C4-2B (cell line): Measurements from ENCODE around the gene RANBP17.

Experiments
- H3K27ac ChIP-seq: fragments of 450-650 bp; 2 replicates; pipeline ENCODE4 v1.5.1; 2017
- ZFX ChIP-seq: fragments of 450-650 bp; IDR thresholded peaks from 2 replicates; pipeline ENCODE4 v1.6.1; 2017
- TF ChIP-seq, protein P1 (sequence below): fragments of 450-650 bp; conservative IDR thresholded peaks from 2 replicates; pipeline ENCODE4 v1.5.1; 2017; ENCODE audit warnings: mild to moderate bottlenecking

Gene RANBP17

DNA sequence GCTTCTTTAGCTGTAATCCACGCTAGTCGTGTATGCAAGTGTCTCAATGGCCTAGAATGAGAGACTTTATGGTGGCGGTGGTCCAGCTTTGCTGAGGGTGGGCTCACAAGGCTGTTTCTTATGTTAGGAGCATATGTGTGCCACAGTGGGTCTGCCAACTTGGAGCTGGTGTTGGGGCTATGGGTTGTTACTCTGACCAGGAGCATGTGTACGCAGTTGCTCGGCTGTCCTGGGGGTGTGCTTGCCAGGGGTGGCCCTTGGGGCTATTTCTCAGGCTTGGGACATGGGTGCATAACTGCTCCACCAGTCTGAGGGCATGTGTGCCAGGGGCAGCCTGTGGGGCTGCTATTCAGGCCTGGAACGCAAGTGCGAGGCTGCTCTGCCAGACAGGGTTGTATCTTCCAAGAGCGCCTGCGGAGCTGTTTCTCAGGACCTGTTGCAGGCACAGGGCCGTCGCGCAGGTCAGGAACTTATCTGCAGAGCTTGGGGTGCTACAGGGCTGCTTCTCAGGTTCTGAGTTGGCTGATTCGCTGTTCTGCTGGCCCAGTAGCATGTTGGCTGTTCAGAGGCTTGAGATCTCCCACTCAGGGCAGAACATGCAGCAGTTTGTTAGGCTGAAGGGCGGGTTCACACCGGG, 259.3 kb downstream of the RANBP17 start:
- TF ChIP-seq ZFX = no peak
- TF ChIP-seq, protein P1, sequence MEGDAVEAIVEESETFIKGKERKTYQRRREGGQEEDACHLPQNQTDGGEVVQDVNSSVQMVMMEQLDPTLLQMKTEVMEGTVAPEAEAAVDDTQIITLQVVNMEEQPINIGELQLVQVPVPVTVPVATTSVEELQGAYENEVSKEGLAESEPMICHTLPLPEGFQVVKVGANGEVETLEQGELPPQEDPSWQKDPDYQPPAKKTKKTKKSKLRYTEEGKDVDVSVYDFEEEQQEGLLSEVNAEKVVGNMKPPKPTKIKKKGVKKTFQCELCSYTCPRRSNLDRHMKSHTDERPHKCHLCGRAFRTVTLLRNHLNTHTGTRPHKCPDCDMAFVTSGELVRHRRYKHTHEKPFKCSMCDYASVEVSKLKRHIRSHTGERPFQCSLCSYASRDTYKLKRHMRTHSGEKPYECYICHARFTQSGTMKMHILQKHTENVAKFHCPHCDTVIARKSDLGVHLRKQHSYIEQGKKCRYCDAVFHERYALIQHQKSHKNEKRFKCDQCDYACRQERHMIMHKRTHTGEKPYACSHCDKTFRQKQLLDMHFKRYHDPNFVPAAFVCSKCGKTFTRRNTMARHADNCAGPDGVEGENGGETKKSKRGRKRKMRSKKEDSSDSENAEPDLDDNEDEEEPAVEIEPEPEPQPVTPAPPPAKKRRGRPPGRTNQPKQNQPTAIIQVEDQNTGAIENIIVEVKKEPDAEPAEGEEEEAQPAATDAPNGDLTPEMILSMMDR = no peak
- H3K27ac ChIP-seq = no peak overlapping the region

DNA sequence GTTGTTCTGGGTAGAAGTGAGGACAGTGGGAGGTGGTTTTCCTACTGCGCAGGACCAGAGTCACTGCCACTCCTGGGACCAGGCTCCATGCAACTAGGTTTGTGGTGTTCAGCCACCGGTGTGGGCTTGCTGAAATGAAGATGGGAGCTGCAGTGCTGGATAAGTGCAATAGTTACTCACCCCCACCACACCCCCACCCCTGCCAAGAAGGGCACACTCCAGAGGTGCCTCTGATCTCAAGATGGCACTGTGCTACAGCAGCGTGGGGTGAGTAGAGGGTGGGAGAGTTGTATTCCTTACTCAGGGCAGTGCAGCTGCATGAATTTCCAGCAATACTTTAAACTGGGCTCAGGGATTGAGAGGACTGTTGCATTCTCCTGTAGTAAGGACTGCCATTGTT, 259.8 kb downstream of the RANBP17 start:
- H3K27ac ChIP-seq = no peak overlapping the region
- no peak for TF ChIP-seq ZFX
- TF ChIP-seq, protein P1 = no peak

DNA sequence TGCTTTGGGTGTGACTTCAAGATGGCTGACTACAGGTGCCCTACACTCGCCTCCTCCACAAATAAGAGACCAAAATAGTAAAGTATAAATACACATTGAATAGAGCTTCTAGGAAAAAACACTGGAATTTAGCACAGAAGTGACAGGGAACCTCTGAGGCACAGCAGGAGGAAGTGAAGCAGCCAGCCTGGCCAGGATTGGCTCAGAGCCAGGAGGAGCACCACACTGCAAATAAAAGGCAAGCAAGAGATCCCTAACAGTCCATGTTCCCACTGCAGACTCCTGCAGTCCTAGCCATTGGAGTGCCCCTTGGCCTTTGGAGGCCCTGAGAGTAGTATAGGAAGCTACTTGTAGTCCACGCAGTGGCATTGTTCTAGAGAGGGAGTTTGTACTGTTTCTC, 260.6 kb downstream of the RANBP17 start:
- H3K27ac ChIP-seq = no peak overlapping the region
- TF ChIP-seq, protein P1 = no peak
- TF ChIP-seq ZFX = no peak

DNA sequence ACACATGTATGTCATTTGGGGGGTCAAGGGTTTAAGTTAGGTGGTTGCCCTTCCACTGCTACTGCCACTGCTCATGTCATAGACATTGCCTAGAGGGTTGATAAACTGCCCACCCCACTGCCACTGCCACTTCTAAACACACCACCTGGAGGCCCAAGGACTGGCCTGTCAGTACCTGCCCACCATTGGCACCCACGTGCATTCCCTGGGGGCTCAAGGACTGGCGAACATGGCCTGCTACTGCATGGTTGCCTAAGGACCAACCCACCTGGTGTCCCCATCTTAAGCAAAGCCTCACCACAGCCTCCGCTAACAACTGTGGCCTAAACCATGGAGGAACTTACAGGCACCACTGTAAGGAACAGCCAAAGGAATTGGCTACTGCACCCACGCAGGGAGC, 261.6 kb downstream of the RANBP17 start:
- H3K27ac ChIP-seq = no peak overlapping the region
- TF ChIP-seq, protein P1 = no peak
- no peak for TF ChIP-seq ZFX

DNA sequence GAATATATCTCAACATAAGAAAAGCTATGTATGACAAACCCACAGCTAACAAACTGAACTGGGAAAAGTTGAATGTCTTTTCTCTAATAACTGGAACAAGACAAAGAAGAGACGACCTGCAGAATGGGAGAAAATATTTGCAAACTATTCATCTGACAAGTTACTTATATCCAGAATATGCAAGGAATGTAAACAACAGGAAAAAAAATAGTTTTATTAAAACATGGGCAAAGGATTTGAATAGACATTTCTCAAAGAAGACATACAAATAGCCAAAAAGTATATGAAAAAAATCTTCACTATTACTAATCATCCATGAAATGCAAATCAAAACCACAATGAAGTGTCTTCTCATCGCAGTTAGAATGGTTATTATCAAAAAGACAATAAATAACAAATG, 265.5 kb downstream of the RANBP17 start:
- TF ChIP-seq, protein P1 = no peak
- no peak for TF ChIP-seq ZFX
- H3K27ac ChIP-seq = no peak overlapping the region

DNA sequence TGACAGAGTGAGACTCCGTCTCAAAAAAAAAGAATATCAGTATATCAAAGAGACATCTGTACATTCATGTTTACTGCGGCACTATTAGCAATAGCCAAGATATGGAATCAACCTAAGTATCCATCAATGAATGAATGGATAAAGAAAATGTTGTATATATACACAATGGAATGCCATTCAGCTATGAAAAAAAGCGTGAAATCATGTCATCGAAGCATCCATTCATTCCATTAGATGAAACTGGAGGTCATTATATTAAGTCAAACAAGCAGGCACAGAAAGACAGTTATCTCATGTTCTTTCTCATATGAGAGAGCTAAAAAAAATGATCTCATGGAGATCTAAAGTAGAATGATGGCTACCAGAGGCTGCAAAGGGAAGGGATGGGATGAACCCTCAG, 266.3 kb downstream of the RANBP17 start:
- no peak for TF ChIP-seq ZFX
- TF ChIP-seq, protein P1 = no peak
- no peak overlapping the region for H3K27ac ChIP-seq

DNA sequence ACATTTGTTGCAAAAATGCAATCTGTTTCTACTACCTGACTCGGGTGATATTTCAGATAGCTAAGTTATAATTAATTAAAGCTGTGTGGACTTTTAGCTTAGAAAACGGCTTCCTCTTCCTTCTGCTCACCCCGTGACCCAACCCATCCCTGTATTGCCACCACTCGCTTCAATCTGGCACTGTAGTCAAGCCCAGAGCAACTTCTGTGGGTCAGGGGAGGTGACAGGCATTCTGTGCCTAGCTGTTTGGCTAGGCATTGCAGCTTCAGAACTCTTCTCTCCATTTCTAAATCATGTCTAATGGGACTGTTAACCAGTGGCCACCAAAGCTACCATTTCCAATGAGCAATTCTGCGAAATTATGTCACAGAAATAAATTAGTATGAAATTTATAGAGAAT, 267.5 kb downstream of the RANBP17 start:
- no peak overlapping the region for H3K27ac ChIP-seq
- TF ChIP-seq ZFX = no peak
- TF ChIP-seq, protein P1 = no peak
